ENCODE data around the gene GSTM3.
"Not testable (repeated sequence)": the region's sequence is repeated elsewhere in the genome, so short reads cannot be mapped to it uniquely, and the experiment has no call there.

GSTM3 gene

DNA sequence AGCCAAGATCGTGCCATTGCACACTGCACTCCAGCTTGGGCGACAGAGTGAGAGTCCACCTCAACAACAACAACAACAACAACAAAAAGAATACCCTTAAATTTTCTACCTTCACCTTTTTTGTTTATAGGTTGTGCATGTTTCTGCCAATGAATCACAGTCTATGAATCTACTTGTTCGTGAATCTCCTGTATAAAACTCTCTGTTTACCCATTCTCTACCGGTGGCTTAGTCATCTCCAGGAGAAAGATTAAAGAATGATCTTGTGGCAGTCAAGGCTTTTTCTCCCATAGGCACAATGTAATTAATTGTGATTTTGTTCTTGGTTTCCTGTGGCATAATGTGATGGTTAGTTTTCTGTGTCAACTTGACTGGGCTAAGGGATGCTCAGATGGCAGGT lies 43.0 kb downstream of the GSTM3 start:
- not testable (repeated sequence) for DNase-seq (ENCODE audit: low spot score)

DNA sequence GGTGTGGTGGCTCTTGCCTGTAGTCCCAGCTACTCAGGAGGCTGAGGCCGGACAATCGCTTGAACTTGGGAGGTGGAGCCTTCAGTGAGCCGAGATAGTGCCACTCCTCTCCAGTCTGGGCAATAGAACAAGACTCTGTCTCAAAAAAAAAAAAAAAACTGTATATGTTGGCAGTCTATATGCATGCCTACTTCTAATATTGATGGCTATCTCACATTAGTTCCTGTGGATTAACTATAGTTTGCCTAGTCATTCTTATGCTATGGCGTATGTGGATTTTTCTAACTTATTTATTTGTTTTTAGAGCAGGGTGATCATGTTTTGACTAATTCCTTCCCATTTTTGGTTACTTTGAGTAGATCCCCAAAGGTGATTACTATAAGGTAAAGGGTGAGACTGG lies 43.8 kb downstream of the GSTM3 start:
- DNase-seq (ENCODE audit: low spot score): no peak

DNA sequence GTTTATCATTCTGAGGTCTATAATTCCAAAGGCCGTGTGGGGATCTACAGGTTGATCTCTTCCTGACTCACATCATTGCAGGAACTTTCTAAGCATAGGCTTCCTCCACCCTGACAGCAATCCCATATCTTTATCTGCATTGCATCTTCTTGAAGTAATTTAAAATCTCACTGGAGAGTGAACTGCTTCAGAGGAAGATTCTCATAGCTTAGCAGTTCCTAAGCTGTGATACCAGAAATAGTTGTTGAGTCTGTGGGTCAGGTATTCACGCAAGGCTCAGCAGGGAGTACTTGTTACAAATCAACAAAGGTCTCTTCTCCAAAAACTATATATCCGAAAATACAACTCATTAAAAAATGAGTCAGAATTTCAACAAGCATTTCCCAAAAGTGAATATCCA lies 45.7 kb downstream of the GSTM3 start:
- DNase-seq (ENCODE audit: low spot score): not testable (repeated sequence)

DNA sequence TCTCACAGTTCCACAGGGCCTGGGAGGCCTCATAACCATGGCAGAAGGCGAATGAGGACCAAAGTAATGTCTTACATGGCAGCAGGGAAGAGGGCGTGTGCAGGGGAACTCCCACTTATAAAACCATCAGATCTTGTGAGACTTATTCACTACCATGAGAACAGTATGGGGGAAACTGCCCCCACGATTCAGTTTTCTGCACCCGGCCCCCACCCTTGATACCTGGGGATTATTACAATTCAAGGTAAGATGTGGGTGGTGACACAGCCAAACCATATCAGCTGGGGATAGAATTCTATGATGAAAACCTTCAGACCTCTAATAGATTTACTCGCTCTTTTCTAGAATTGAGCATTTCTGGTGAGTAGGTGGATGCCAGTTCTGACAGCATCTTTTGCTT lies 46.4 kb downstream of the GSTM3 start:
- DNase-seq (ENCODE audit: low spot score): not testable (repeated sequence)

DNA sequence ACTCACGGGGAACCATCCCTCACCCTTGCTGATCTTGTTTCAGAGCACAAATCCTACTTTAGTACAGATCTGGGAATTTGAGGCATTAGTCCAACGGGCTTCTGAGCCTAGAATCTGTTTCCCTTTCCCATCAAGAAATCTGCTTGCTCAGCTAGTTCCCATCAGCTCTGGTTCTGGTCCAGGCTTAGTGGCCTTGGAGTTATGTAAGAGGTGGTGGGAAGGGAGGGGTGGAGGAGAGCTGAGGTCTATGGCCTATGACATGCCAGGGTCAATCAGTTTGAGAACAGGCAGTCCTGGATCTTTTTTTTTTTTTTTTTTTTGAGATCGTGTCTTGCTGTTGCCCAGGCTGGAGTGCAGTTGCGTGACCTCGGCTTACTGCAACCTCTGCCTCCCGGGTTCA lies 49.1 kb downstream of the GSTM3 start:
- no peak for DNase-seq (ENCODE audit: low spot score)

DNA sequence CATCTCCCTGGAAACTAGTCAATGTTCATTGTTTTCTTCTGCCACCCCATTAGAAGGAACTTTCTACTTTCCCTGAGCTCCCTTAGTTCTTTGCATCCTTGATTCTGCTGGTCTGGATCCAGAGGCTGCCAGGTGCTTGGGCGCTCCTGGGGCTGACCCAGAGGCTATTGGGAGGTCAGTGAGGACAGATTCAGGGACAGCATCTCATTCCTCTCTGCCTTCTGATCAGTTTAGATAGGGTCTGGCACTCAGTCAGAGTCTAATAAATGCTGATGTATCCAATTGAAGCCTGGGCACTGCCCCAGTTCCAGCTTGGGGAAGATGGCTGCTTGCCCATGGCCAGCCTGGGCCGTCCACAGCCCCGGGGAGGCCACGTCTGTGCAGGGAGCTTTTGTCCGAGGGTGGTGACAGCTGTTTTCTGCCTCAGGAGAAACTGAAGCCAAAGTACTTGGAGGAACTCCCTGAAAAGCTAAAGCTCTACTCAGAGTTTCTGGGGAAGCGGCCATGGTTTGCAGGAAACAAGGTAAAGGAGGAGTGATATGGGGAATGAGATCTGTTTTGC lies 50.9 kb downstream of the GSTM3 start:
- DNase-seq (ENCODE audit: low spot score): no peak

DNA sequence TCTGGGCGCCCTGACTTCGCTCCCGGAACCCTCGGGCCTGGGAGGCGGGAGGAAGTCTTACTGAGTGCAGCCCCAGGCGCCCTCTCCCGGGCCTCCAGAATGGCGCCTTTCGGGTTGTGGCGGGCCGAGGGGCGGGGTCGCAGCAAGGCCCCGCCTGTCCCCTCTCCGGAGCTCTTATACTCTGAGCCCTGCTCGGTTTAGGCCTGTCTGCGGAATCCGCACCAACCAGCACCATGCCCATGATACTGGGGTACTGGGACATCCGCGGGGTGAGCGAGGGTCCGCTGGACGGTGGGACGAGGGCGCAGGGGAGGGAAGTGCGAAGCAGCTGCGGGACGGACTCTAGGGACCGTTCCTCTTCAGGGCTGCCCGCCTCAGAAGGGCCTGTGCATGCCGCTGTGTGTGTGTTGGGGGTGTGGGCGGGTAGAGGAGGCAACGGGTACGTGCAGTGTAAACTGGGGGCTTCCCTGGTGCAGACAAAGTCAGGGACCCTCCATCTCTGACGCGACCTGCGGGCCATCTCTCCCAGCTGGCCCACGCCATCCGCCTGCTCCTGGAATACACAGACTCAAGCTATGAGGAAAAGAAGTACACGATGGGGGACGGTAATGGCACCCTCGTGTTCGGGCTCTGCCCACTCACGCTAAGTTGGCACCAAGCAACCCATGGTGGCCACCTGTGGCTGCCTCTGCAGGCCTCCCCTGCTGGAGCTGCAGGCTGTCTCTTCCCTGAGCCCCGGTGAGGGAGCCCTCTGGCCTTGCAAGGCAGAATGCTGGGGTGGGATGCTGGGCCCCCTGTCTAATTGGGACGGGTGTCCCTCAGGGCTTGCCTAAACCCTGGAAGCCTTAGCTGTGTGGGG lies 53.0 kb downstream of the GSTM3 start, which contains the start of gene GSTM1:
Gene GSTM1 (plus strand): TSS at position 177 of the 859 bp plus-strand sequence. CDS start 57 bp downstream, at position 234.
- no peak for DNase-seq (ENCODE audit: low spot score)

DNA sequence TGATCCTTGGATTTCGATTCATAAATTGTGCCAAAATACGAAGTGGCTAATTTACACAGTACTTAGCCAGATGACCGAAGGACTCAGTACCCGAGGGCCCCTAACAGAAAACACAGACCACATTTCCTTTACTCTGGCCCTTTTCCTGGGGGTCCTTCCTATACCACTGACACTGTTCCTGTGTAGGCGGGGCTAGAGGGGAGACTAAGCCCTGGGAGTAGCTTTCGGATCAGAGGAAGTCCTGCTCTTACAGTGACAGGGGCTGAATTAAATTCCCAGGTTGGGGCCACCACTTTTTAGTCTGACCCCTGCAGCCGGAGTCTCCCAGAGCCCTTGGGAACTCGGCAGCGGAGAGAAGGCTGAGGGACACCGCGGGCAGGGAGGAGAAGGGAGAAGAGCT lies 53.7 kb downstream of the GSTM3 start:
- not testable (repeated sequence) for DNase-seq (ENCODE audit: low spot score)

DNA sequence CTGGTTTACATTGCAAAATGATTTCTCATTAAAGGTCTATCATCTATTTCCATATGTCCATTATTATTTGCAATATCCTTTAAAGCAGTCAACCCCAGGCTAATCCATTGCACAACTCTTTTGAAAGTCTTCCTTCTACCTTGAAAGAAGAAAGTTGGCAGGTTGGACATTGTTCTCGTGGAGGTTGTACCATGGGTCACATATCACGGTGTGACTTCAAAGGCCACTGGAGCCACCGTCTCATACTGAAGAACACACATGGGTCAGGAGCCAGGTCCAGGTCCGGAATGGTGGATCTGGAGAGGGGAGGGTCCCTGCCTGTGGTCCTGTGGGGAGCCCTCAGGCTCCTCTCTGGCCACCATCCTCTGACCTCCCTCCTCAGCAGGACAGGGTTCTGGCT lies 54.9 kb downstream of the GSTM3 start:
- DNase-seq (ENCODE audit: low spot score): not testable (repeated sequence)

DNA sequence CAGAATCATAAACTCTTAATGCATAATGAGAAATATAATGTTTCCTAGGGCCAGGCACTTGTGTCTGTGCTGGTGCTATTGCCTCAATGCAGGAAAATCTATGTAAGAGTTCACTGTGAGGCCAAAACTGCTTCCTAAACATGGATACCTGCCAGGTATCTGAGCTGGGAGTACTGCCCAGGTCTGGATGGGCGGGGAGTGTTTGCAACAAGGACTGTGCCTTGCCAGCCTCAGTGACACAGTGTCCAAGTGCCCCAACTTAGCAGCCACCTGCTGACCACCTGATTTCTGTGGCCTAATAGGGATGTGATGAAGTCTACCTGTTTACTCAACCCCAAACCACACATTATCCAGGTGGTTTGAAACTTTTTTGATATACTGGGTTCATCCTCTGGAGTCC lies 55.4 kb downstream of the GSTM3 start:
- not testable (repeated sequence) for DNase-seq (ENCODE audit: low spot score)

DNA sequence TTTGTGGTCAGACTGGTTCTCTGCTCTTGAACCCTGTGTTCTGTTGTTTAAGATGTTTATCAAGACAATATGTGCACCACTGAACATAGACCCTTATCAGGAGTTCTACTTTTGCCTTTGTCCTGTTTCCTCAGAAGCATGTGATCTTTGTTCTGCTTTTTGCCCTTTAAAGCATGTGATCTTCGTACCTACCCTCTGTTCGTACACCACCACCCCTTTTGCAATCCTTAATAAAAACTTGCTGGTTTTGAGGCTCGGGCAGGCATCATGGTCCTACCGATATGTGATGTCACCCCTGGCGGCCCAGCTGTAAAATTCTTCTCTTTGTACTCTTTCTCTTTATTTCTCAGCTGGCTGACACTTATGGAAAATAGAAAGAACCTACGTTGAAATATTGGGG lies 56.1 kb downstream of the GSTM3 start:
- DNase-seq (ENCODE audit: low spot score): not testable (repeated sequence)
